ENCODE data around the gene CAPN8.

CAPN8 gene

DNA sequence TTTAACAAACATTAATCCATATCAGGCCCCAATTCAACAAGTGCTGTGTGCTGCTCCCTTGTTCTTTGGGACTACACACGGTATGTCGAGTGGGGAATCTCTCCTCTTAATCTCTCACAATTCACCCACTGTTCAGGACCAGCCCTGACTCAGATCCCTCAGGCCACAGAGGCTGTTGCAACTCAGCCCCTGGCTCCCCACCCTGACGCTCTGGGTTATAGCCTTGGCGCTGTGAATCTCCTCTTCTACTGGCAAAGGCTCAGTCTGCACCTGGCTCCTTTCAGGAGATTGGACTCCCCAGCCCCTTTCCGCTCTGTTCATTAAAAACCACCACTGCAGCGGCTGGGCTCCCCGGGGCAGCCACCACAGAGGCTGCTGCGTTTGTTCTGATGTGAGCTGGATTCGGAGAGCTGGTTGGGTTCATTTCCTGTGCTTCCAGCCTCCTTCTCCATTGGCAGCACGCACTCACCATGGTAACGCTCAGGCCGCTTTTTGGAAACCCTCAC, 13.0 kb downstream of the CAPN8 start:
- no peak for DNase-seq

DNA sequence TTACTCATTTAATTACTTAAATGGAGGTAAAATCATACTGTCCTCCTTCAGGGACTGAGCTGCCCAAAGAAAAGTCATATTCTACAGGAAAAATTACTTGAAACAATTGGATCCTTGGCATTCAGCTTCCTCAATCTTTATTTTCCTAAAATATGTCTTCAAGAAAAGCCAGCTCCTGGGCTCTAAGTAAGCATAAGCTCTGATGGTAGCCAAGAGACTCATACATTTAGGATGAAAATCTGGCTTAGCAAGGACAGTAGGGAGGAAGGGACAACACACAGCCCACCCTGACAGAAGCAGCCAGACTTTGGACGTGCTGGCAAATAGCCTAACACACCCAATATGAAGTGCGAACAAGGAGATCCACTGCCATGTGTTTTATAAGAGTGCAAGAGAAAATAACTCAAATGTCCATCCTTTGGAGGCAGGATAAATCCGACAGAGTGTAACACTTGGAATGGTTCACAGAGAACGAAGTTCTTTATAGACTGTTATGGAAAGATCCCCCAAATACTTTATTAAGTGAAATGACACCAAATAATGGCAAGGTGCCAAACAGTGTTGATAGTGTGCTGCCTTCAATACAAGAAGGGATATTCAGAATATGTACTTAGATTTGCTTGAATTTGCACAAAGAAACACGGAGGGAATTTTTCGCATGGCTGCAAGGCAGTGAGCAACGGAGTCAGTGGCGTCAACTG, 14.1 kb downstream of the CAPN8 start:
- DNase-seq = no peak

DNA sequence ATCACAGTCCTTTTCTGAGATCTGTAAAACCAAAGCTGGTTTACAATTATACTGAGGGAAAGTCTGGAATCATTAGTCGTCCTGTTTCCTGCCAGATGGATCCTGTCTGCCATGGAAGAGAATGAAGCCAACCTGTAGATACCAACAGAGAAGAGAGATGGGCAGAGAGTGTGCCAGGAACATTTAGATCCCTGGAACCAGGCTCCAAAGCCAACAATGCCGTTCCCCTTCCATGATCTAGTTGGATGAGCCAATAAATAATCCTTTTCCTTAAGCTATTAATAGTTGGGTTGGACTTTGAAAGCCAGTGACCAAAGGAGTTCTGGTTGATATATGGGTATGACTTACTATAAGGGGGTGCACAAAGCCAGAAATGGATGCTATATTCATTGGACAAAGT, 15.0 kb downstream of the CAPN8 start:
- DNase-seq = no peak

DNA sequence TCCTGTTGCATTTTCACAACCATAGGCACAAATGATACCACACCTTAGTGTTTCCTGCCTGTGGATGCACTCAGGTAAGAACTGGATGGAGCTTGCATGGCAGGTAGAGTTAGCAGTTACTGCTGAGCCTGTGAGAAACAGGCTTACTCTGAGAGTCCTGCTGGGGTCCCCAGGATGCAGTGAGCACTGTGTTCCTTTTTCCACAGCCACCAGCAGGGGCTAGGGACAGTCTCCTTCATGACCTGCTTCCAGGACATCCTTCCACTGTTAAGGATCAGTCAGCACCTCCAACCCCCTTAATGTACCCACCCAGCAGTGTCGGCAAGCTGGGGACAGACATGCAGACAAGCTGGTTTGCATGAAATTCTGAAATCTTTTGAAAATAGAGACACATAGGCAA, 16.3 kb downstream of the CAPN8 start:
- no peak for DNase-seq

DNA sequence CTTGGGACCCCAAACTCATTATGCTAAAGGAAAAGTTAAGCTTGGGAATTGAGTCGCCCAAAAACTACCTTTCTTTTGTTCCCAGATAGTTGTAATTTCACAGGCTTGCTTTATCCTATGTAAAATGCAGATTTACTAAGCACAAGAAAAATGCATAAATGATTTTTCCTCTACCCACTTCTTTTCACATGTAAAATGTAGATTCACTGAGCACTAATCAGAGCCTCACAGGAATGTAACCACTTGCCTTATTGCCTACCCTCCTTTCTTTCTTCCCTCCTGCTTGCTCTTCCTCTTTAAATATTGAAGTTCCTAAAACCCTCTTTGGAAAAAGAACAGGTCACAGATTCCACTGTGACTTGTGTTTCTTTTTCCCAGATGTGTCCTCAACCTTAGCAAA, 18.3 kb downstream of the CAPN8 start:
- no peak for DNase-seq

DNA sequence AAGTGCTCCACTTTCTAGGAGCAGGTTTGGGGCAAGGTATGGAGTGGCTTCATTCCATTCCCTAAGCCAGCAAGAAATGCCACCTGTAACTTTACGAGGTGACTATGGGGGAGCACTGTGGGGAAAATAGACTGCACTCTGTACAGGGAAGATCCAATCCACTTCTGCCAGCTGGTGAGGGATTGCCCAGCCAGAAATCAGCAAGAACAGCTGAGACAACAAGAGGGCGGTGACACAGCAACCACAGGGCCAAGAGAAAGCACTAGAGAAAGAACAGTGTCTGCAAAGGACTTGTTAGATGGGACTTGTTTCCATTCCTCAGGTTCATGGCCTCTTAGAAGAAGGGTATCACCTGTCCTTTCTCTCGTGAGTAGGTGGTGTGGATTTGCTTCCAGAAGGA, 19.6 kb downstream of the CAPN8 start:
- DNase-seq = no peak

DNA sequence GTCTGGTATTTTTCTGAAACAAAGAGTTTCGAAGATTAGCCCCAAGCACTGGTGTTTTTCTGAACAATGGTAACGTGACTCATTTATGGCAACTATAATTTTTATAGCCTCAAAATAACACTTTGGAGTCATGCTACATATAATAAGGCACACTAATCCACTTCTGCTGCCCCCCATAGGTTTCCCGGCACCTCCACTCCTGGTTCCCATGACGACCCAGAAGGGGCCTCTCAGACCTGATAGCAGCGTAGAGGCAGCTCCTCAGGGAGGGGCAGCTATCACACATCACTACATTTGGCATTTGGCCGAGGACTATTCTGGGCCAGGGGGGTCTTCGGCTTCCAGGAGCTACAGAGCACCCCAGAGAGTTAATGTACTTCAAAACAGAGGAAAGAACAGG, 23.3 kb downstream of the CAPN8 start:
- DNase-seq = no peak

DNA sequence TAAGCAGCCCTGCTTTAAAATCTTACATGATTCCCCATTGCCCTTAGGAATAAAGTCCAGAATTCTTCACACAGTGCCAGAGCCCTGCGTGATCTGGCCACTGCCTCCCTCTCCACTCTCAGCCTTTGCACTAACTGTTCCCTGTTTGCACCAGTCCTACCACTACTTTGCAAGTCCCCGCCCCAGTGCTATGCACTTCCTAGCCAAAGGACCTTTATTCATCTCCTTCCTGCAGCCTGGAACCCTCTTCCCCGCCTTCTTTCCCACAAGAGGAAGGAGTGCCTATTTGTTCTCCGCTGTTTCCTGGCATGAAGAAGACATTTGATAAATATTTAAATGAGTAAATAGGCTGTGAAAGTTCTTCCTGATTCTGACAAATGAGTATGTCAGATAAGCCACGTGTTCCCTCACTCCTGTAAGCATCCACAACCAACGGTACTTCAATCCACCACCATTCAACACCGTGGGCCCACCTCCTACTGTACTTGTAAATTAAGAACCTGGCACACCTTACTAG, 23.9 kb downstream of the CAPN8 start:
- no peak for DNase-seq

DNA sequence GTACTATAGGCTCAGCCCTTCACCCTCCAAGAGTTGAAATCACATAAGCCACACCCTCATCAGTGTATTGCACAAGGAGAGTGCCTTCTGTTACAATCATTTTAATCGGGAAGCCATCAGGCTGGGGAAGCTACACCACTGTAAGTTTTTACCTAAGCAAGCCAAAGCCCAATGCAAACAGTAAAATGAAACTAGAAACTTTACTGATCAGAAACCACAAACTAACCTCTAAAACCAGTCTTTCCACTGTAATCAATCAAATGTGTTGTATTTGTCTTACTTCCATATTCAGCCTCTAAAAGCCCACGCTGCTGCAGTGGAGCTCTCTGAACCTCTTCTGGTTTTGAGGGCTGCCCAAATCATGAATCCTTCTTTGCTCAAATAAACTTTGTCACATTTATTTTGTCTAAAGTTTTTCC, 26.2 kb downstream of the CAPN8 start:
- DNase-seq = peak; percentile 23

DNA sequence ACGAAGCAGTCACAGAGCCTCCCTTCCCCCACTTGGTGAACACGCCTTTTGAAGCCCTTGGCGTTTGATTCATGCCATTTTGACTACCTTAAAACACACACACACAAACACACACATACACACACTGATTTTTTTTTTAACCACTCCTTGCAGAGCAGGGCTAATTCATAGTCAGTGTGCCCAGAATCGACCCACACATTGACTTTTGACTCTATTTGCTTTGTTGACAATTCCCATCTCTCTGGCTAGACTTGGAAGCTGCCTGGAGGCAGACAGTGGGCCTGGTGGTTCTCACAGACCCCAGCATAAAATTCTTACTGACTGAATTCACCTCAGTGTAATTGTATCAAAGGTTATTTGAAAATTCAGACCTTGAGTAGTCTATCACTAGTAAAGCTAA, 30.3 kb downstream of the CAPN8 start:
- no peak for DNase-seq

DNA sequence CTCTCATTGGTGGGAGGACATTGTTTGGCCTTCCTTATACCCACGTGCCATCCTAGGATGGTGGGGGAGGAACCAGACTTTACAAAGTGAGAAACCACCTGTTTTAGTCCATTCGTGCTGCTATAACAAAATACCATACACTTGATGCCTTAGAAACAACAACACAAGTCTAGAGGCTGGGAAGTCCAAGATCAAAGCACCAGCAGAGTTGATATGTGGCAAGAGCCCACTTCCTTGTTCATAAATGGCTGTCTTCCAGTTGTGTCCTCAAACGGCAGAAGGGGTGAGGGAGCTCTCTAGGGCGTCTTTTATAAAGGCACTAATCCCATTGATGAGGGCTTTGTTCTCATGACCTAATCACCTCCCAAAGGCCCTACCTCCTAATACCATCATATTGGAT, 31.1 kb downstream of the CAPN8 start:
- no peak for DNase-seq

DNA sequence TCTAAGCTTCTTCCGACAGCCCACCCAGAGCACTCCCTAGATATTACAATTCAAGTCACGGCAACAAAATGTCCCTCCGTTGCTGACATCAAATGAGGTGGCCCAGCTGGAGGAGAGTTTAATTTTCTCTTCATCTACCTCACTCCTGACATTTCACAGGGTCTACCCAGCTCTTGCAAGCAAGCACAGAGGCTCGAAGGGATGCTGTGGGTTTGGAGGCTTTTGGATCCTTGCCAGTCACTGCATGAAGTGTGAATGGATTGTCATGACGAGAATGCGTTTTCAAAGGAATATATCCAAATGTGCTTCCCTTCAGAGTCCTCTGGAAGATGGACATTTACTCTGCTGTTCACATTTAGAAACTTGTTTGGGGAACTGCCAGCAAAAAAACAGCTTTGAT, 33.5 kb downstream of the CAPN8 start:
- DNase-seq = no peak

DNA sequence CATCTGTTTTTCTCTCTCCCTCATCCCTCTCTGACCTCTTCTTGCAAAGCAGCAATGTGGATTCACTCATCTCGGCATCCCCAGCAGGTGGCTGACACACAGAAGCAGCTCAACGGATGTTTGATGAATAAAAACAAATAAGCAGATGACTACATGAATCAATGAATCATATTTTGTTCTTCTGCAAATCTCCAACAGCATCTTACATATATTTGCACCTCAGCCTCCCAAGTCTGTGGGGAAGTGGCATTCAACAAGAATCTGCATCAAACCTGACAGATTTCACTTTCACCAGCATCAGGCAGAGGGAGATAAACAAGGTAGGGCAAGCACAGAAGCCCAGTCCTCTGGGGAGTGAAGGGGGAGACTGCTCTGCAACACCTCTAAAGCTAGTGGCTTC, 34.0 kb downstream of the CAPN8 start:
- no peak for DNase-seq

DNA sequence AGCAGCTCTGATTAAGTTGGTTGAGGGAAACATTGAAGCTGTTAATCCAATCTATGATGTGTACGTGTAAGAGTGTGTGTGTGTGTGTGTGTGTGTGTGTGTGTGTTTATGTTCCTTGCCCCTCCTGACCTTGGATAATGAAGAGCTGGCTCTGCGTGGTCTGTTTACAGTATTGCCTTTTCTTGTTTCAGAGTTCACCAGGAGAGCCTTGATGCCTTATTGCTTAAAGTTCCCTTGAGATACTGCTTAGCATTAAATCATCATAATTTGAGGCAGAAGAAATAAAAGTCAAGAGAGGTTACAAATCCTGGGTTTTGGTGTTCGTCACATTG, 36.4 kb downstream of the CAPN8 start:
- no peak for DNase-seq

DNA sequence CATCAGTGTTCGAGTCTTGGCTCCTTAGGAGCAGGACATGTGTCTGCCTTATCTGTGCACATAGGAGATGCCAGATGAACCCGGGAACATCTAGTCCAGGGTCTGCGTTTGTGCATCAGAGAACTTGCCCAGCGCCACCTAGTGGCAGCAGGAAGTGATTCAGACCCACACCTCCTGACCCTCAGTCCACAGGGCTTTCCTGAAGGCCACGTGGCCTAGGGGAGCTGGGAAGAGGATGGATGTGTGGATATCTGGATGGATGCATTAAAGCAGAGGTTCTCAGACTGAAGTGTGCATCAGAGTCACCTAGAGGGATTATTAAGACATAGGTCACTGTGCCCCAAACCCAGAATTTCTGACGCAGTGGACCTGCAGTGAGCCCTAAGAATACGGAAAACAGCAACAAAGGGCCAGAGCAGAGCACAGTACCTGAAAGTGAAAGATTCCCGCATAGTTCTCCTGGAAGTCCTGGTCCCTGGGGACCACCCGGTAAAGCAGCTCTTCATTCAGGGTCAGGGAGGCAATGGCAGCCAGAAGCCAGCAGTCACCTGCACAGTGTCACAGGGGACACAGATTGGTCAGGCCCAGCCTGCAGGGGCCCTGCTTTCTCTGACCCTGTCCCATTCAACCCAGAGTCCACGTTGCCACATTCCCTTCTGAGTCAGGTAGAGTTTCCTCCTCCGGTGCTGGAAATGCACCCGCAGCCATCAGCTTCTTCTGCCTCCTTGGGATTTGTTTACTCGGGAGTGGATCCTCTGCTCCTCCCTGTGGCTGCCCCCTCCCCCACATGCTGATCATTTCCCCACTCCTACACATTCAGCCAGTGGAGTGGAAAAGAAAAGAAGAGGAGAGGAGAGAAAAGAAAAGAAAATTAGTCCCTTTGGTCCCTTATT, 37.0 kb downstream of the CAPN8 start:
- DNase-seq = peak; percentile 66

DNA sequence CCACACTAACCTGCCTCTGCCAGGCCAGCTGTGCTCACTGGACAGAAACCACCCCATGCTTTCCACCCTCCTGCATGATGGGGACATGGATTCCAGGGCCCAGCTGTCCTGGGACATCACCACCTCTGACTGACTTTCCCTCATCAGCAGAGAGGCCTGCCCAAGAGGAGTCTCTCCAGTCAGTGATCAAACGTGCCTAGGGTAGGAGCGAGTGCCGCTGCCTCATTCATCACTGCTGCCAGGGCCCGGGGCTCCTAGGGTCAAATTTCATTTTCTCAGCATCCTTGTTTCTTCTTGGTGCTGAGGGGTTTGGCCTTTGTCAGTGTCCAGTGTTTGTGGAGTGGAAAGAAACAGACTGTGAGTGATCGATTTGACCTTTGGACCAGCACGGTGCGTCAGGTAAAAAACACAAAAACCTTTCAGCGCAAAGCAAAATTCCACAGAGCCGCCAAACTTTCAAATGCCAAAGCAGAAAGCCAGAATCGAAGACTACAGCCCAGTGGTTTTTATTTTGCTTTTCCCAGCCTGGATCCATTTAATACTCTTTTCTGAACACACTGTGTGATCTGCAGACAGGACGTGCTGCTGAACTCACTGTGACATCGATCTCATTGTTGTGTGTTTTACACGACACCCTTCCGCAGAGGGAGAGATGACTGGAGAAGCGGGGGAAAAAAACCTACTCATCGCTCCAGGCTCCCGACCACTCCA, 43.2 kb downstream of the CAPN8 start:
- DNase-seq = no peak

DNA sequence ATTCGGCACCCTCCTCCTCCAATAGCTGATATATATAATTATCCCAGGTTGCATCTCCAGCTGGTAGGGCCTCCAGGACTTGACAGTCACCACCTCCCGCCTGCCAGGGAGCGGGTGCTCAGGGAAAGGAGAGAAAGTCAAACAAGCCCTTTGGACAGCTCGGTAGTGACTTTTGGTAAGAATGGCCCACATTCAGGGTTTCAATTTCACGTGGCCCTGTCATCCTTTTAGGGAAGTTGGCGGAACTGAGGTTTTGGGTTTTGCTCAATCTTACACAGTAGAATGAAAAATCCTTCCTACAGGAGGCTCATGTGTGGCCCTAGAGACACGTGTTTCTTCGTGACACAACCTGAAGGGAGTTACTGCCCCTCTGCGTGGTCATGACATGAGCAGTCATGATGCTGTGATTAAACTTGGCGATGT, 44.2 kb downstream of the CAPN8 start:
- DNase-seq = no peak

DNA sequence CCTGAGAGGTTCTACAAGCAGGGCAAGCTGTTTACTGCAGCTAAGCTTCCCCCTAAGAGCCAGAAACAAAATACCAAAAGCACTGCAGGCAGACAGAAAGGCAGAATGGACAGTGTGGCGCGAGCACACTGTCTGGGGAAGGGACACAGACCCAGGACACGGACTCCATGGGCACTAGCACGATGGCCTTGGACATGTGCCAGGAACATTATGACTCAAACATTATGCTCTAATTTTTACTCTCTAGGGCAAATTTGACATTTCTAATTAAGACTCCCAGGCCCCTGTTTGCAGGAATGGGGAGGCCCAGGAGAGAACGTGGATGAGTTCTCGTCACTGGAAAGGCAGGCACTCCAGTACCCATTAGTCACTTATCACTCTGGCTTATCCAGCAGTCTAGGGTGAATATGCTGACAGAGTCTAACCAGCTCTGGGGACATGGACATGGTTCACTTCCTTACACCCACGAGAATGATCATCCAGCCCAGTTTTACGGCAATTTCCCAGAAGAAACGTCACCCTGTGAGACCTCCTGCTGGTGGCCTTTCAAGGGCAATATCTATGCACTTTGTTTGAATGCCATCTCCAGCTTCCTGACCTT, 45.1 kb downstream of the CAPN8 start:
- DNase-seq = no peak

DNA sequence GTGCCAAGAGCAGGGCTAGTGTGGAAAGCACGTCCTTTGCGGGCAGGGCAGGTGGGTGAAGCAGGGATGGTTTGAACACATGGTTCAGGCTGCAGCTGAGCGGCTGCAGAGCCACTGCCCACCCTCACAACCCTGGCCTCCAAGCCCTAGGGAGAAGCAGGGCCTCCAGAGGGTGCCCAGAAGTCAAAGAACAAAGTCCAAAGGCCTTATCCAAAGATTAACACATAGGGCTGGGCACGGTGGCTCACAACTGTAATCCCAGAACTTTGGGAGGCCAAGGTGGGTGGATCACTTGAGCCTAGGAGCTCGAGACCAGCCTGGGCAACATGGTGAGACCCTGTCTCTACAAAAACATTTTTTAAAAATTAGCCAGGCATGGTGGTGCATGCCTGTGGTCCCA, 46.8 kb downstream of the CAPN8 start:
- DNase-seq = no peak

DNA sequence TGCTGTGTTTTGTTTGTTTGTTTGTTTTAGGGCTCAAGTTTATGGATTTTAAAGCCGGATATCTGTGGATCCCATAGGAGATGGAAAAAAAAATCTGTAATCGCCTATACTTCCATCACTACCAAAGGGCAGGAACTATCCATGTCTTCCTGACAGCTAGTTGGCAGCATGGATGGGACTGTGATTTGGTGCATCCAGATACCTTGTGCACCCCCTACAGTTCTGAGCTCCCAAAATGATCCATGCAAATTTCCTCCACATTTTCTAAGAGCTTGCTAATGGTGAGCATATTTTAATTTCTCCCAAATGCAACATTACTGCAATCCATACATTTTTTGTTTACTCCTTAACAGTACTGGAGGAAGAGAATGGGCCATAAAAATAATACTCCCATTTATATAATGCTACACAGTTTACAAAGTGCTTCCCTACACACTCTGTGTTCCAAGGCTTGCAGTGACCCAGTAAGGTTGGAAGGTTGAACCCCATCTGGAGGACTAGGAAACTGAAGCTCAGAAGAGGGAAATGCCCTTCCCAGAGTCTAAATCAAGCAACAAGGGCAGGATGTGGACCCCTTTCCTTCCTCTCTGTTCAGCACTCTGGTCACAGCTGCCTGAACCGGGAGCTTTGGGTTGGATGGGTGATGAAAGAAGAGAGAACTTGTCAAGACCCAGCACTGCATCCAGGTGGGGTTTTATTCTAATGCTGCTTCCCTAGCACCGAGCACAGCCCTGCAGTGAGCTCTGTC, 48.0 kb downstream of the CAPN8 start:
- no peak for DNase-seq

DNA sequence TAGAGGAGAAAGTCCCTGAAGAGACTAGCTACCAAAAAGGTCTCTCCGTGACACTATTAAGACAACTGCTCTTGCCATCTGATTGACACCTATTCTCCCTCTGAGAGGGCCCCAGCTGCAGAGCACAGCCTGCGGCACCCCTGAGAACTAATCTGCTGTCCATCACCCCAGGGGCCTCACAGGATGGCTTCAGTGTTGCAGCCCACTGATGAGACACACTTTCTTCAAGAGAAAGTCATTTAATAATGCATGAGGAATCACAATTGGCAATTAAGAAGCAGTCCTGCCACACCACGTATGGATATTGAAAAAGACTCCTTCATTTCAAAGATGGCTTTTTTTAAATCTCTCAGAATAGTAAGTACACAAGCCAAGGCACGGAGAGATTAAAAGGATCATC, 48.9 kb downstream of the CAPN8 start:
- no peak for DNase-seq

DNA sequence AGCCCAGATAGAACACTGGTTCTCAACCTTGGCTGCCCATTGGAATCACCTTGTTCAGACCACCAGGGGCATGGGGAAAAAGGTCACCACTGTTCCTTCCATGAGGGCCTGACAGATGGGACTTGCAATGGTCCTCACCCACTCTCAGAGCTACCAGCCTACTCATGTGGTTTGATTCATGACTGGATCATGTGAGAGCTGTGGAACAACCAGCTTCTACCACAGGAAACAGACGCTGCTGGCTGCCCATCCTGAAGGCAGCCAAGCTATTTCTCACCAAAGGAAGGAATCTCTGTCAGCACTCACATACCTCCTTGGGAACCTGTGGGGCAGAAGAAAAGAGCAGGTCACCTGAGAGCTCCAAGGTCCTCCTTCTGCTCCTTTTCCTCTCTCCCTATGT, 53.6 kb downstream of the CAPN8 start:
- no peak for DNase-seq
